Fibroblast of villous mesenchyme (primary cell): ENCODE data around the gene GFI1. TPM values are rescaled to one million over a fixed set of nuclear protein-coding genes. Genes with fewer than 3 reads are reported as not detected.
A peak's percentile ranks its signal among the peaks of the same experiment; 100 is the strongest.
"Not testable (repeated sequence)": the region's sequence is repeated elsewhere in the genome, so short reads cannot be mapped to it uniquely, and the experiment has no call there.

Experiments used
- DNase-seq: peaks from one replicate; pipeline ENCODE4 v3.0.0-alpha.2; 2010; ENCODE audit warnings: low read depth
- H3K4me3 ChIP-seq: 2 replicates; pipeline ENCODE4 v1.5.1; 2011; ENCODE audit warnings: low read depth, mild to moderate bottlenecking, low read length
- total RNA-seq: library from RNA; depleted of rRNA; stranded (reverse); fragments of >200 nt; gene quantifications from 2 replicates; pipeline ENCODE4 v1.2.3, GENCODE V29; 2012
- TF ChIP-seq, protein P1 (sequence below): IDR thresholded peaks from 2 replicates; pipeline ENCODE4 v1.5.1; 2012; ENCODE audit warnings: low read depth, mild to moderate bottlenecking, low read length; ENCODE audit not compliant: insufficient read depth

Gene GFI1
- total RNA-seq, 1 donor, result under 0.01 TPM

DNA sequence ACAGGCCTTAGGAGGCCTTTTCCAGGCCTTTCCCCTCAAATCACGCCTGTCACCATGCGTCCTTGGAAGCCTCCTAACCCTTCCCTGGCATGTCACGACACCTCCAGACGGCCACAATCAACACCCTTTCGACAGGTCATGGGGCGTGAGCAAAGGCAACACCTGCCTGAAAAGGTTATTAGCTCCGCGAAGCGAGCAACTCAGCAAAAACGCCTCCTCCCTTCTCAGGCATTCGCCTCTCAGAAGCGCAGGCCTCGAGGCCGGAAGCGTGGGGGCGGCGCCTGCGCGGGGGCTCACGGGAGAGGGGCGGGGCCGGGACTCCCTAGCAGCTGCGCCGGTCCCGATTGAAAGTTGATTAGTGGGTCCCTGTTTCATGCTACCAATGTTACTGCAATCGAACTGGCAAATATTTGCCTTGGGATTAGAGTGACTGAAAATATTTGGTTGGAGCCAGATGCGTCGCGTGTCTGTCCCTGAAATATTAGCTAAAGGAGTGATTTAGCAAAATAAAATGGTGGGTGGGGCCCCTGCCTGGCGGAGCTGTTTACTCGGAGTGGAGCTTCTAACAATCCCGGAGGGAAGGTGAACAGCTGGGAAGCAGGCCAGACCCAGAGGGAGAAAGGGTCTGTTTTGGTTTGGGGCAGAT is 44.9 kb downstream of the GFI1 start:
- peak; percentile 39 for DNase-seq
- H3K4me3 ChIP-seq, result peak overlapping the region; percentile 21
- TF ChIP-seq, protein P1, sequence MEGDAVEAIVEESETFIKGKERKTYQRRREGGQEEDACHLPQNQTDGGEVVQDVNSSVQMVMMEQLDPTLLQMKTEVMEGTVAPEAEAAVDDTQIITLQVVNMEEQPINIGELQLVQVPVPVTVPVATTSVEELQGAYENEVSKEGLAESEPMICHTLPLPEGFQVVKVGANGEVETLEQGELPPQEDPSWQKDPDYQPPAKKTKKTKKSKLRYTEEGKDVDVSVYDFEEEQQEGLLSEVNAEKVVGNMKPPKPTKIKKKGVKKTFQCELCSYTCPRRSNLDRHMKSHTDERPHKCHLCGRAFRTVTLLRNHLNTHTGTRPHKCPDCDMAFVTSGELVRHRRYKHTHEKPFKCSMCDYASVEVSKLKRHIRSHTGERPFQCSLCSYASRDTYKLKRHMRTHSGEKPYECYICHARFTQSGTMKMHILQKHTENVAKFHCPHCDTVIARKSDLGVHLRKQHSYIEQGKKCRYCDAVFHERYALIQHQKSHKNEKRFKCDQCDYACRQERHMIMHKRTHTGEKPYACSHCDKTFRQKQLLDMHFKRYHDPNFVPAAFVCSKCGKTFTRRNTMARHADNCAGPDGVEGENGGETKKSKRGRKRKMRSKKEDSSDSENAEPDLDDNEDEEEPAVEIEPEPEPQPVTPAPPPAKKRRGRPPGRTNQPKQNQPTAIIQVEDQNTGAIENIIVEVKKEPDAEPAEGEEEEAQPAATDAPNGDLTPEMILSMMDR, result no peak

DNA sequence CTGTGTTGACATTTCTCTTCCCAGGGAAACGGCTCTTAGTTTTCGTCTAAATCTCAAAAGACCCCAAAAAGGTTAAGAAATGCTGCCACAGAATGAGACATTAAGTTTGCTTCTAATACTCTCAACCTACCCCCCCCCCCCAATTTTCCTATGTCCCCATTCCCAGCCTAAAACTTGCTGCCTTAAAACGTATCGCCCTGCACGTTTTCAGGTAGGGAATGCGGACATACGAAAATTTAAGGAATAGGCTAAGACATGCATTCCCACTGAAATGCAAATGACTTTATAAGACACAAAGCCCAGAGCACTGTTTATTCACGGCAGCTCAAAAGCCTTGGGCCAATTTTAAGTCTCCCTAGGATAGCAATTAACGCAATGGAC is 45.4 kb downstream of the GFI1 start:
- no peak overlapping the region for H3K4me3 ChIP-seq
- DNase-seq, result no peak
- TF ChIP-seq, protein P1, result no peak

DNA sequence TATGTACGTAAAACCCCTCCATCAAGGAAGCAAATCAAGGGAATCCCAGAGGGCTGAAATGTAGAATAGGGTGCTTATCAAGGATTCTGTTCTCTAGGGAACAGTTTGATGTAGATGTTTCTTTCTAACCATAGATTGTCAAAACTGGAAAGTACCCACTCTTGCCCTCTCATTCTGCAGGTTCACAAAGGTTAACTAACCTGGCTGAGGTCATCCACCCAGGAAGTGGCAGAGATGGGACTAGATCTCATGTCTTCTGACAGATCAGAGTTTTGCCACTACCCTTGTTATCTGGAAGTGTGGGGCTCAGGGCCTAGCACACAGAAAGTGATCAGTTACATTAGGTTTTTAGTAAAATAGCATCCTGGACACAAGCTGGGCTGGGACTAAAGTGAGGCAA is 47.4 kb downstream of the GFI1 start:
- TF ChIP-seq, protein P1, result no peak
- H3K4me3 ChIP-seq, result no peak overlapping the region
- DNase-seq, result no peak

DNA sequence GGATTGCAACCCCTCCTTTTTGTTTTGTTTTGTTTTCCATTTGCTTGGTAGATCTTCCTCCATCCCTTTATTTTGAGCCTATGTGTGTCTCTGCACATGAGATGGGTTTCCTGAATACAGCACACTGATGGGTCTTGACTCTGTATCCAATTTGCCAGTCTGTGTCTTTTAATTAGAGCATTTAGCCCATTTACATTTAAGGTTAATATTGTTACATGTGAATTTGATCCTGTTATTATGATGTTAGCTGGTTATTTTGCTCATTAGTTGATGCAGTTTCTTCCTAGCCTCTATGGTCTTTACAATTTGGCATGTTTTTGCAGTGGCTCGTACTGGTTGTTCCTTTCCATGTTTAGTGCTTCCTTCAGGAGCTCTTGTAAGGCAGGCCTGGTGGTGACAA is 52.2 kb downstream of the GFI1 start:
- H3K4me3 ChIP-seq, DNase-seq: not testable (repeated sequence)

DNA sequence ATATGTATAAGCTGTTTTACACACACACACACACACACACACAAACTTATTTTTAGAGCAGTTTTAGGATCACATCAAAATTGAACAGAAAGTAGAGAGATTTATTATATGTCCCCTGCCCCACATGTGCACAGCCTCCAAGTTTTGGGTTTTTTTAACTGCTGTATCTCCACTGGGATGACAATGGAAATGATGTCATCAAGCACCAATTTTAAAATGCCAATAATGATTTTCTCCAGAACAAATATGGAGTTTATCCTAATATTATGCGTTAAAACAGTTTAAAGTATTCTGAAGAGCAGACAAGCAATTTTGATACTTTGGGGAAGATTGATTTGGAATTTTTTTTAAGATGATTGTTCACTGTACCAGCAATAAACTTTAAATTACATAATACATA is 56.7 kb downstream of the GFI1 start:
- TF ChIP-seq, protein P1, result no peak
- no peak for DNase-seq
- no peak overlapping the region for H3K4me3 ChIP-seq

DNA sequence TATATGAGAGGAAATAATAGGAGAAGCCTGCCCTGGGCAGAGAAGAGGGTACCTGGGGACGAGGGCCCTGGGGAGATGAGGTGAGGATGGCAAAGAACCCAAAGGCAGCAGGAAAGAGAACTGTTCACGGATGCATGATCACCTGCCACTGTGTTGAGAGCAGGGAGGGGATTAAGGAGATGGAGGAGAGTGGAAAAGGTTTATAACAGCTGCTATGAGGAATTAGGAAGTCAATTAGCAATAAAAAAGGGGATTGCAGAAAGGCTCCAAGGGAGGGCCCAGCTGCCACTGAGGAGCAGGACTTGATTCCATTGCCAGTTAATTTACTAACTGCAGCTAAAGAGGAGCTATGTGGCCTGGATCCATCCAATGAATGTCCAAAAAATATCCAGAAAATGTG is 61.1 kb downstream of the GFI1 start:
- TF ChIP-seq, protein P1, result no peak
- DNase-seq, result no peak
- H3K4me3 ChIP-seq, result no peak overlapping the region

Other genes with a start within 250 kb of the GFI1 start
- gene GLMN, start 187.9 kb downstream of the GFI1 start, total RNA-seq, result 10.3 and 16.4 TPM in 2 replicates
- gene RPAP2, start 187.9 kb downstream of the GFI1 start, total RNA-seq, result 5.5 and 9.9 TPM in 2 replicates